Adrenal gland (tissue), 12 donors: Measurements from ENCODE around the gene MUC12. TPM values are rescaled to one million over a fixed set of nuclear protein-coding genes. Genes with fewer than 3 reads are reported as not detected.
"Not testable (repeated sequence)": the region's sequence is repeated elsewhere in the genome, so short reads cannot be mapped to it uniquely, and the experiment has no call there.

Experiments
- DNase-seq, 7 donors: peaks; one replicate each; pipeline ENCODE4 v3.0.0-alpha.2; 2019 to 2020
- H3K27ac ChIP-seq, 5 donors: fragments of 200-600 bp; sonication (generic) in 4 of 5; 1 replicate in 3 of 5; 2 replicates in 2 of 5; pipeline versions ENCODE4 v1.5.1 to v1.8.0; 2016 to 2020; ENCODE audit warnings: mild to moderate bottlenecking in 1 of 5
- H3K27me3 ChIP-seq: fragments of 200-600 bp; 2 replicates; pipeline ENCODE4 v1.8.0; 2021
- H3K36me3 ChIP-seq, 2 donors: fragments of 200-600 bp; replicated peaks in 1 of 2; 1 replicate in 1 of 2; 2 replicates in 1 of 2; pipeline versions ENCODE4 v1.5.1 to v1.8.0; 2018 to 2022
- H3K4me1 ChIP-seq, 2 donors: fragments of 200-600 bp; replicated peaks in 1 of 2; 1 replicate in 1 of 2; 2 replicates in 1 of 2; pipeline versions ENCODE4 v1.5.1 to v1.8.0; 2018 to 2021
- H3K4me3 ChIP-seq, 4 donors: fragments of 200-600 bp; sonication (generic) in 3 of 4; one replicate each; pipeline ENCODE4 v1.5.1; 2016 to 2018
- H3K9me3 ChIP-seq, 3 donors: fragments of 200-600 bp; sonication (generic) in 1 of 3; replicated peaks in 1 of 3; 1 replicate in 2 of 3; 2 replicates in 1 of 3; pipeline versions ENCODE4 v1.5.1 to v1.8.0; 2016 to 2021
- POLR2A ChIP-seq, 2 donors: fragments of 450-650 bp; IDR thresholded peaks; one replicate each; pipeline ENCODE4 v1.6.1; 2017; ENCODE audit warnings: antibody characterized with exemption in 2 of 2, mild to moderate bottlenecking in 2 of 2, moderate library complexity in 1 of 2
- WGBS, 4 donors: extraction: QIAGEN DNeasy Blood & Tissue Kit in 2 of 4; methylation state at CpG; one replicate each; pipeline versions ENCODE4 v1.1.5 to v1.1.7; 2013 to 2017; 5-methylcytosine and 5-hydroxymethylcytosine counted together
- intact Hi-C, 2 donors: fragments of 100-400 bp; cut with DNase I; formaldehyde crosslinking; loops; one replicate each; pipeline versions ENCODE4 v1.14.1 to v1.15.0; 2022 to 2023
- polyA plus RNA-seq, 3 donors: library from polyadenylated mRNA; stranded (reverse); fragments of 200-250 nt in 2 of 3; fragments of 350-450 nt in 1 of 3; fragmentation: Illumina TruSeq in 1 of 3; extraction: RNeasy Lipid Tissue Mini Kit (QIAGEN cat#74804) in 1 of 3; gene quantifications; one replicate each; pipeline ENCODE4 v1.2.3, GENCODE V29; 2013 to 2014
- total RNA-seq, 9 donors: library from RNA; depleted of rRNA in 4 of 9; stranded (reverse); fragments of >200 nt in 4 of 9; fragments of 120-200 nt in 1 of 9; fragmentation: NEBNext Ultra II Directional in 1 of 9; extraction: Animal tissue kit (Norgen Biotek cat#: 25700) in 1 of 9; gene quantifications; one replicate each; pipeline versions ENCODE4 v1.1.0 to v1.2.4, GENCODE V29; 2013 to 2023
- TF ChIP-seq, protein P1 (sequence below), 6 experiments: fragments of 450-650 bp in 4 of 6; fragments of 200-600 bp in 2 of 6; sonication (generic) in 1 of 6; IDR thresholded peaks; 1 replicate in 5 of 6; 2 replicates in 1 of 6; pipeline versions ENCODE4 v1.5.1 to v1.8.0; 2016 to 2021; ENCODE audit warnings: antibody characterized with exemption in 6 of 6, mild to moderate bottlenecking in 2 of 6, moderate library complexity in 1 of 6
- donor health status: healthy with polysubstance abuse.
- donor health status: Bipolar disorder and iron deficiency.
- donor health status: DM: yes; HTN: yes; CAD: no.
- donor health status: DM: no; HTN: no; CAD: no.
- donor health status: DM: no; HTN: no; CAD: no.
- donor health status: DM: yes; HTN: yes; CAD: no.

MUC12 gene
- total and polyA plus RNA-seq, 12 donors = 0.07 to 3.3 (median 0.66) TPM; not detected in 4

DNA sequence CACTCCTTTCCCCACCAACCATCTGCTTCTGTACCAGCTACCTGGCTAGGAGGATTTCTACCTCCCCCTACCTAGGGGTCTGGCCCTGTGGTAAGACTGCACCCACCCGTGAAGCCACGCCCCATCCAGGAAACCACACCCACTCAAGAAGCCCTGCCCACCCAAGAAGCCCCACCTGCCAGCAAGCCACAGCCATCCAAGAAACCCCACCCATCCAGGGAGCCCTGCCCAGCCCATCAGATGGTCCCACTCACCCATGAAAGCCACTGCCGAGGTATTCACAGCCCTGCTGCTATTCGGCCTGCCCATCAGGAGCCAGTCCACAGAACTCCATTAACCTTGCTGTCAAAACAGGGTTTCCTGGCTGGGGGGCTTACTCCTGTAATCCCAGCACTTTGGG is 35.6 kb upstream of the MUC12 start:
- Histone ChIP-seq H3K9me3 (no peaks in the 10 kb centered on the region), H3K27ac (no peak overlapping the region), H3K4me1 (no peaks in the 10 kb centered on the region), H3K36me3 (no peaks in the 10 kb centered on the region), H3K4me3 (no peak overlapping the region), H3K27me3 (no peaks in the 10 kb centered on the region)
- TF ChIP-seq, protein P1, sequence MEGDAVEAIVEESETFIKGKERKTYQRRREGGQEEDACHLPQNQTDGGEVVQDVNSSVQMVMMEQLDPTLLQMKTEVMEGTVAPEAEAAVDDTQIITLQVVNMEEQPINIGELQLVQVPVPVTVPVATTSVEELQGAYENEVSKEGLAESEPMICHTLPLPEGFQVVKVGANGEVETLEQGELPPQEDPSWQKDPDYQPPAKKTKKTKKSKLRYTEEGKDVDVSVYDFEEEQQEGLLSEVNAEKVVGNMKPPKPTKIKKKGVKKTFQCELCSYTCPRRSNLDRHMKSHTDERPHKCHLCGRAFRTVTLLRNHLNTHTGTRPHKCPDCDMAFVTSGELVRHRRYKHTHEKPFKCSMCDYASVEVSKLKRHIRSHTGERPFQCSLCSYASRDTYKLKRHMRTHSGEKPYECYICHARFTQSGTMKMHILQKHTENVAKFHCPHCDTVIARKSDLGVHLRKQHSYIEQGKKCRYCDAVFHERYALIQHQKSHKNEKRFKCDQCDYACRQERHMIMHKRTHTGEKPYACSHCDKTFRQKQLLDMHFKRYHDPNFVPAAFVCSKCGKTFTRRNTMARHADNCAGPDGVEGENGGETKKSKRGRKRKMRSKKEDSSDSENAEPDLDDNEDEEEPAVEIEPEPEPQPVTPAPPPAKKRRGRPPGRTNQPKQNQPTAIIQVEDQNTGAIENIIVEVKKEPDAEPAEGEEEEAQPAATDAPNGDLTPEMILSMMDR (IDR thresholded peaks at IDR 0.05) = no peak
- intact Hi-C loops = no loop called here
- no peak for DNase-seq
- 25 to 56% (median 49%) methylated on average over 2 to 4 of the region's 4 CpGs for WGBS, 4 donors

DNA sequence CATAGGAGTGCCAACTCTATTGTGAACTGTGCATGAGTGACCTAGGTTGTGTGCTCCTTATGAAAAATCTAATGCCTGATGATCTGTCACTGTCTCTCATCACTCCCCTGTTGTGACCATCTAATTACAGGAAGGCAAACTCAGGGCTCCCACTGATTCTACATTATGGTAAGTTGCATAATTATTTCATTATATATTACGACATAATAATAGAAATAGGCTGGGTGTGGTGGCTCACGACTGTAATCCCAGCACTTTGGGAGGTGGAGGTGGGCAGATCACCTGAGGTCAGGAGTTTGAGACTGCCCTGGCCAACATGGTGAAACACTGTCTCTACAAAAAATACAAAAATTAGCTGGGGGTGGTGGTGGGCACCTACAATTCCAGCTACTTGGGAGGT is 34.0 kb upstream of the MUC12 start:
- intact Hi-C loops, DNase-seq, H3K4me3 ChIP-seq, H3K27ac ChIP-seq, H3K4me1 ChIP-seq, H3K27me3 ChIP-seq, H3K9me3 ChIP-seq, H3K36me3 ChIP-seq: not testable (repeated sequence)
- WGBS, 4 donors = 65 to 75% (median 70%) methylated on average over 2 of the region's 2 CpGs

- H3K9me3 ChIP-seq, H3K27ac ChIP-seq, H3K36me3 ChIP-seq, DNase-seq, H3K4me3 ChIP-seq, intact Hi-C loops, H3K4me1 ChIP-seq, H3K27me3 ChIP-seq: not testable (repeated sequence)
- 75 to 87% (median 78%) methylated on average over 7 of the region's 7 CpGs for WGBS, 4 donors
These were observed 33.2 kb upstream of the MUC12 start for GRCh38 chr7:100936167-100936566.

DNA sequence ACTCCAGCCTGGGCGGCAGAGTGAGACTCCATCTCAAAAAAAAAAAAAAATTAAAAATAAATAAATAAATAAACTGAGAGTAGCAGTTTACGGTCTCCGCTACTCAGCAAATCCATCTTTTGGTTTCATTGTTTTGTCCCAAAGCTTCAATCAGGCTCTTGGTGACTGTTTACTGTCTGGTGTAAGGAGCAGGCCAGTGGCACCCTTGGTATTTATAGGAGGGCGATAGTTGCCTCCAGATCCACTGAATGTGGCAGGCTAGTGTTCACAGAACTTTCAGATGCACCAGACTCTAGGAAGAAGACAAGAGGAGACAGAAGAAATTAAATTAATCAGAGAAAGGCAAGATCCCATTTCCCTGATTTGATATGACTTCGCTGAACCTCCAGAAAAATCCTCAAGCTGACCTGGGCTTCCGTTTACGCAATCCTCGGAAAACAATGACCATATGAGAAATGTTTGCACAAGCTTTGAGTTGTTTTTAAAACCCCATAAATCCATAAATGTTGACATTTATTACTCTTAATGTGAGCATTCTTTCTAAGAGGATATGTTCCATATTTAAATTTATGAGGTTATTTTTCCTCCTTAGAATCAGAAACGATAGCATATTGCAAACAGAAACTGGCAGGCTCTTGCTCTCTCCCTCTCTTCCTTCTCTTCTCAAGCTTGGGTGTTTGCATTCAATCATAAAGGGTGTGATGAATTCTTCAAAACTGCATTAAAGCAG is 27.2 kb upstream of the MUC12 start:
- intact Hi-C loops = no loop called here
- Histone ChIP-seq H3K36me3 (no peaks in the 10 kb centered on the region), H3K9me3 (no peaks in the 10 kb centered on the region), H3K27ac (no peak overlapping the region), H3K4me3 (no peak overlapping the region), H3K4me1 (no peaks in the 10 kb centered on the region), H3K27me3 (no peaks in the 10 kb centered on the region)
- TF ChIP-seq, protein P1 (IDR thresholded peaks at IDR 0.05) = no peak
- TF ChIP-seq POLR2A (IDR thresholded peaks at IDR 0.05) = no peak
- 57 to 65% (median 62%) methylated on average over 9 of the region's 9 CpGs for WGBS, 4 donors
- no peak for DNase-seq

GRCh38 chr7:100943693-100944092 is 25.7 kb upstream of the MUC12 start:
- Histone ChIP-seq H3K4me1 (no peaks in the 10 kb centered on the region), H3K36me3 (no peaks in the 10 kb centered on the region), H3K27ac (no peak overlapping the region), H3K9me3 (no peaks in the 10 kb centered on the region), H3K27me3 (no peaks in the 10 kb centered on the region), H3K4me3 (no peak overlapping the region)
- intact Hi-C loops = no loop called here
- TF ChIP-seq POLR2A (IDR thresholded peaks at IDR 0.05) = no peak
- TF ChIP-seq, protein P1 (IDR thresholded peaks at IDR 0.05) = no peak
- no peak for DNase-seq
- WGBS, 4 donors = 73 to 89% (median 83%) methylated on average over 5 of the region's 5 CpGs
